Measurements from ENCODE around the gene MSANTD1.

- TF ChIP-seq FOXA1 (IDR thresholded peaks at IDR 0.05): no peak
- TF ChIP-seq HDGF (IDR thresholded peaks at IDR 0.05; ENCODE audit: borderline replicate concordance): no peak
- no peak for TF ChIP-seq SUZ12 (IDR thresholded peaks at IDR 0.05)
- TF ChIP-seq FOXM1 (IDR thresholded peaks at IDR 0.05; ENCODE audit: borderline replicate concordance): no peak
- TF ChIP-seq SP1 (IDR thresholded peaks at IDR 0.05): no peak
- TF ChIP-seq PKNOX1 (IDR thresholded peaks at IDR 0.05): no peak
- TF ChIP-seq FOXK2 (IDR thresholded peaks at IDR 0.05): no peak
These were observed 33.7 kb upstream of the MSANTD1 start for GRCh38 chr4:3215256-3215655.

Measured in HEK293T (cell line).